Stimulated activated CD8-positive, alpha-beta memory T cell treated with anti-CD3 and anti-CD28 coated beads, Interleukin-7, amount 100 ng/mL, for 1 hour (primary cell): ENCODE data around the gene CLCN7.
"Not testable (repeated sequence)": the region's sequence is repeated elsewhere in the genome, so short reads cannot be mapped to it uniquely, and the experiment has no call there.

Experiments
- DNase-seq, 2 donors: peaks; one replicate each; pipeline ENCODE4 v3.0.0-alpha.2; 2020; ENCODE audit warnings: low read depth in 2 of 2

Gene CLCN7

DNA sequence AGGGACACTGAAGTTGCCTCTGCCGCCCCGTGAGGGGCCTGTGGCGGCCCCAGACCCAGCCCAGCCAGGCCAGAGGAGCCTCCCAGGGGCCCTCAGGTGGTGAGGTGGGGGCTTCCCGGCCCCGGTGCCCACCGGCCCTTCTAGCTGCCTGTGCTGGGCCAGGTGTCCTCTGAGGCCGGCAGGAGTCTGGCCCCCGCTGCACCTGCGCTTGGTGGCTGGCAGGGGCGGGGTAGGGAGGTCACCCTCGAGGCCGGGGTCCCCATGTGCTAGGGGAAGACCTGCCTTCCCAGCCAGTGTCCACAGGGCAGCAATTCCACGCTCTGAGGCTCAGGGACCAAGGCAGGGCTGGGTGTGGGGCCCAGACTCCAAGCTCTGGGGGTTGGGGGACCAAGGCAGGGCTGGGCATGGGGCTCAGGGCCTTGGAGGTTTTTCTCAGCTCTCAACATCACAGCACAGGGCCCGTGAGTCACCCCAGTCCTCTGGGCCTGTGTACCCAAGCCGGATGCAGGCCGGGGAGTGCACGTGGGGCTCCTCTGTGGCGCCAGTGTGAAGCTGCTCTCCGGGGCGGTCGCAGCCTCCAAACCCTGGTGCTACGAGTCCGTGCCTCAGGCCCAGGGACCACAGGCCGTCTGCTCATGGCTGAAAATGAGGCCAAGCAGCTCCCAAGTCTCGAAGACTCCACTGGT is 29.2 kb downstream of the CLCN7 start:
- DNase-seq: no peak

DNA sequence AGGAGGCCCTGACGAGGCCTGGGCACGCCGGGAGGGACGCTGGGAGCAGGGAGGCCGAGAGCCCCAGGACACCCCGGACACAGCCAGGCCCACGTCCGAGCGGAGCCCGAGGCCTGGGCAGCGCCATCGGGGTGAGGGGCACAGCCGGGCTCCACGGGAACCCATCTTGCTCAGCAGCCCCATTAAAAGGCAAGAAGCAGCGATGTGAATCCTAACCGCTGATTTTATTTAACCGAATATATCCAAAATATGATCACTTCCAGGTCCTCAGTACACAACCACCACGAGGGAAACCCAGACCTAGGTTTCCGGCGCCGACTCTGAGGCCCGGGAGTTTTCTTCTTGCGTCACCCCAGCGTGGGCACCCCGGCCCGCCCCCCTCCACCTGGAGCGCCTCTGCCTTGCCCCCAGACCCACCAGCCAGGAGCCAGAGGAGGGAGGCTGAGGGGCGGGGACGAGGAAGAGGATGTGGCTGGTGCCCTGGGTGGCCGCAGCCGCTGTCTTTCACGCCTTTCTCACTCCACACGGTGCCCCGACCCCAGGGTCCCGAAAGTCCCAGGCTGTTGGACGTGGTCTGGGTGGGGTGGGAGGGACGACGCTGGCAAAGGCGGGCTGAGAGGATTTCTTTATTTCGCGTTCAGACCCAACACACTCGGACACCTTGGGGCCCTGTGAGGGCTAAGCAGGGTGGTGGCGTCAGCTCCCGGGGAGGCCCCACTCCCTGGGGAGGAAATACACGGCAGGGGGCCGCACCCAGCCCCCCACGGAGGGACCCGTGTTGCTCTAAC is 29.9 kb downstream of the CLCN7 start:
- no peak for DNase-seq

GRCh38 chr16:1443980-1444729 is 30.7 kb downstream of the CLCN7 start, which contains the start of gene CCDC154:
Gene CCDC154, minus strand, starts transcription at chr16:1444556. Its CDS starts 234 bp downstream, at chr16:1444322.
- no peak for DNase-seq

GRCh38 chr16:1443403-1443973 is 31.3 kb downstream of the CLCN7 start:
- DNase-seq: no peak

DNA sequence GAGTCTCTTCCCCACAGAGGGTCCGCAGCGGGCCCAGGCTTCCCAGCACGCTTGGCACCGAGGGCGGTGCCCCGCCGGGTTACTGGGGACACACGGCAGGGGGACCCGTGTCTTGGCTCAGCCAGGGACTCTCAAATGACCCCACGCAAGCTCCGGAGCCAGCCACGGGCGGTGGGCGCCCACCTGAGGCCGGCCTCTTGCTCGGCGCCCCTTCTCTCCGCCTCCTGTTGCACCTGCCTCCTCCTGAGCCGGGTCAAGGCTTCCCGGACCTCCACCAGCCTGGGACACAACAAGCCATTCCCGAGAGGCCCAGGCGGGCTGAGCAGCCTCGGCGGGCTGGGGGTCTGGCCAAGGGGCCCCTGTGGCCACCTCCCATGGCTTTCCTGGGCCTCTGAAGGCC is 32.1 kb downstream of the CLCN7 start:
- DNase-seq: no peak

DNA sequence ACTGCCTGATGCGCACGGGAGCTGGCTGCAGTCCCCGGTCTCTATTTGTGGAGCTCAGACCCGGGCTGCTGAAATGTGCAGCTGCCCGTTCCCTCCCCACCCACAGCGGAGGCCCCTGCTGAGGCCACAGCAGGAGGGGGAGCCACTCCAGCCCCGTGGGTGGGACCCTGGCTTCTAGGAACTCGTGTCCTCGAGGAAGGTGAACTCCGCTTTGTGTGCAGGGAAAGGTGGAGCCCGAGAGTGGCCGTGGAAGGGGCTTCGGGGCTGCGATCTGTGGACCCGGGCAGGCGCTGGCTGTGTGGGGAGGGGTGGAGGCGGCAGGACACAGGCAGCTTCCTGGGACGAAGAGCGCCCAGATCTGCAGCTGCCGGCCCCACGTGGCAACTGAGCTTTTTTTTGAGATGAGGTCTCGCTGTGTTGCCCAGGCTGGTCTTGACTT is 33.4 kb downstream of the CLCN7 start:
- no peak for DNase-seq

DNA sequence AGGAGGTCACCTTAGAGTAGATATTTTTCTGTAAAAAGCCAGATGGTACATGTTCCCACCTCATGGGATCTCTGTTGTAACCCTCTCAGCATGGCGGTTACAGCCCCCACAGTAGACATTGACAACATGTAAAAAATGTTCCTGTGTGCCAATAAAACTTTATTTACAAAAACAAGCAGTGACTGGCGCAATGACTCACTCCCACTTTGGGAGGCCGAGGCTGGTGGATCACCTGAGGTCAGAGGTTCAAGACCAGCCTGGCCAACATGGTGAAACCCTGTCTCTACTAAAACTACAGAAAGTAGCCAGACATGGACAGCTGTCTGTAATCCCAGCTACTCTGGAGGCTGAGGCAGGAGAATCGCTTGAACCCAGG is 35.1 kb downstream of the CLCN7 start:
- DNase-seq: not testable (repeated sequence)

DNA sequence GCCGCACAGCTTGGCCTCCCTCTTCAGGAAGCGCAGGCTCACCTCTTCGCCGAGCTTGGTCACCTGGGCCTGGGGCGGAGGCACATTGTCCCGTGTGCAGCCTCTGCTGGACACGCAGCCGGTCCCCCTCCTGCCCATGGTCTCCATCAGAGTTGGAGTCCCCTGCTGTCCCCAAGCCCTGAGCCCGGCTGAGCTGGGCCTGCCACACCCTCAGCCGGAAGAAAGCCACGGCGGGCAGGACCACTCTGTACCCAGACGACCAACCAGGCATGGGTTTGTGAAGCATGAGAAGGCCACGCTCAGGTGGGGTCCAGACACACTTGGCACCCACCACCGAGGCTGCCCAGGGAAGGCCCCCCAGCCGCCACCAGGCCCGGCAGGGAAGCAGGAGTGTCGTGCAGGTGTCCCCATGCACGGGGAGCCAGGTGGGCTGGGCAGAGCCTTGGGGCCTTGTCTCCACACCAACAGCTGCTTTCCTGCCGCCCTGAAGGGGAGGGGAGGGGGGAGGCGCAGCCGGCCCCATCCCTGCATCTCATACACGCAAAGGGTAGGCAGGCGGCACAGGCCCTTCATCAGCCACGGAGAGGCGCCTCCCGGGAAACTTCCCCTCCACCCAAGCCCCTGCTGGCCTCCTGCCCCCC is 35.6 kb downstream of the CLCN7 start:
- DNase-seq: no peak

GRCh38 chr16:1438229-1439057 is 36.4 kb downstream of the CLCN7 start:
- DNase-seq: no peak

DNA sequence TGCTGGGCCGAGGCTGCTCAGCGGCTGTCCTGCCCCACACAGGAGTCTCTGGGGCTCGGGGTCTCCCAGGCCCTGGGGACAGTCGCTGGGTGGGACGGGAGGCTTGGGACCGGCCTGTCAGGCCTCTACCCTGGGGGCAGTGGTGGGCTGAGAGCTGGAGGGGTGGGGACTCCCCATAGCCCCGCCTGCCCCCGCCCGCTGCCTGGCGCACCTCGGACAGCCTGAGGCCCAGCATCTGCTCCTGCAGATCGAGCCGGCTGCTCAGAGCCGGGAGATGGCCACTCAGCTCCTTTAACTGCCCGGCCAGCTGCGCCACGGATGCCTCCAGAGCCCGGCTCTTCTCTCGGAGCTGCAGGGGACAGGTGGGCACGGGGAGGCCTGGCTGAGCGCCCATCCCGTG is 37.2 kb downstream of the CLCN7 start:
- no peak for DNase-seq

GRCh38 chr16:1436731-1437355 is 38.0 kb downstream of the CLCN7 start:
- no peak for DNase-seq

DNA sequence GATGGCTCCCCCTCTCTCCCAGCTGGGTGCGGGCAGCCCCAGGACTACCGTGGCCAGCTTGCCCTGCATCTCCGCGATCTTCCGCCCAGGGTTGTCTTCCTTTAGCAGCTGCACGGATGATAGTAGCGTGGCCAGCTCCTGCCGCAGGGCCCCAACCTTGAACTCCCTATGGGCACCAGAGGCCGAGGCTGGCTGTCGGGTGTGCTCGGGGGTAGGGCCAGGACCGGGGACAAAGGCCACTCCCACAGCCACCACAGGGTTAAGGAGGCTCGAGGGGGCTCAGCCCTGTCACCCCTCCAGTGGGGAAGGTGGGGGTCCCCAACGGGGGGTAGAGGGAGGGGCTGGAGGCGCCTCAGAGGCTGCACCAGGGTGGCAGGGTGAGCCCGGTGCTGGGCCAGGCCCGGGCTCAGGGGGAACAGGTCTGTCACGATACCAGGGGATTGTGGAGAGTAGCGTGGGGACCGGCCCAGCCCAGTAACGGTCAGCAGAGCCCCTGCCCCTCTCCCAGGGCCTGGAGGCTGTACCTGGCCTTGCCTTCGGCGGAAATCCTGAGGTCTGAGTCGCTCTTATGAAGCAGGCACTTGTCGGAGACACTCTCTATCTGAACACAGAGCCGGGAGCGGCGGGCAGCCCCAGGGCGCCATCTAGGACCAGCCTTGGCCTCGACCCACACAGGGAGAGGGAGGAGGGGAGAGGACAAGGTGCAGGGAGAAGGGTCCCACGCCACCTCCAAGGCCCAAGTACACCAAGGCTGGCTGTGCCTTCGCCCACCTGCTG is 38.7 kb downstream of the CLCN7 start:
- DNase-seq: no peak

DNA sequence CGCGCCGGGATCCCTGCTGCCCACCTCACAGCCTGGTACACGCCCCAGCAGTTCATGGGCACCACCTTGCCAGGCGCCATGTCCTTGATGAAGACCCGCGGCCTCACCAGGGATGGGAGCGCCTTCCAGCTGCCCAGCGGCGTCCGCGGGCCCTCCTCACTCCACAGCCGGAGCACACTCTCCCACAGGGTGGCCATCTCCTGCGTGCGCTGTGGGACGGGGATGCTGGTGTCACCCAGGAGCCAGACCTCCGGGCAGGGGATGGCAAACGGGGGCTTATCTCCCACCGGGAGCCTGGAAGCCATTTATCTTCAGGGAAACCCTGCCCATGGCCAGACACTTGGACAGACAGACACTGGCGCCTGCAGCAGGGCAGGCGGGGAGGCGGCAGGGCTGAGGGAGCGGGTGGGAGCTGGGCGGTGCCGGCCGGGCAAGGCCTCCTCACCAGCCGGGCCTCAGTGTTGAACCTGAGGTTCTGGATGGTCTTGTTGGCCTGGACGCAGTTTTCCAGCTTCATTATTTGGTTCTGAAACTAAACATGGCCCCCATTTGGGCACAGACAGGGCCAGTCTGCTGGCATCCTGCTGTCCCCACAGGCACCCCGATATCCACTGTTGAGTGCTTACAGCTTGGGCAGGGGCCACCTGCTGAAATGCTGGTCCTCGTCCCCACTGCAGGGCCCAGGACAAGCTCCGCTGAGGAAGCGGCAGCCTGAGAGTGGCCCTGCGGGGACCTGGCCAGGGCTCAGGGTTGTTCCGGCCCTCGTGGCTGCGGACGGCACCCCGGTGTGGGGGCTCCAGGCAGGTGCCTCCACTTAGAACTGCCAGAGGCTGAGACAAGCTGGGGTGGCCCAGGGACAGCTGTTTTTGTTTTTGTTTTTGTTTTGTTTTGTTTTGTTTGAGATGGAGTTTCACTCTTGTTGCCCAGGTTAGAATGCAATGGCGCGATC is 39.9 kb downstream of the CLCN7 start:
- DNase-seq: no peak

DNA sequence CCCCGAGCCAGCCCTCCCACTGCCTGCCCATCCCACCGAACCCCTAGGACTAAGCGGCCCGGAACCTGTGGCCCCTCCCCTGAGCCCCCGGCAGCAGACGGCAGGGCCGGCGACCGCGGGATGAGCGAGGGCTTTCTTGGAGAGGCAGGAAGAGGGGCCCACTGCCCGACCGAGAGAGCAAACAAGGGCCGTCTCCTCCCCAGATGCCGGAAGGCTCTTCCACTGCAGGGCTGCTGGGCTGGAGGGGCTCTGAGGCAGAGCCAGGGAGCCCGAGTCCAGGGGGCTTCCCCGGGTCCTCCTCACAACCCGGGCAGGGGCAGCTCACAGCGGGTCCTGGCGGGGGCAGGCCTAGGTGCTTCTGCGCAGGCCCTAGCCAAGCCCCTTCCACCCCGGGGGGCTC is 41.1 kb downstream of the CLCN7 start:
- DNase-seq: no peak

GRCh38 chr16:1433263-1433560 is 41.6 kb downstream of the CLCN7 start:
- DNase-seq: no peak

DNA sequence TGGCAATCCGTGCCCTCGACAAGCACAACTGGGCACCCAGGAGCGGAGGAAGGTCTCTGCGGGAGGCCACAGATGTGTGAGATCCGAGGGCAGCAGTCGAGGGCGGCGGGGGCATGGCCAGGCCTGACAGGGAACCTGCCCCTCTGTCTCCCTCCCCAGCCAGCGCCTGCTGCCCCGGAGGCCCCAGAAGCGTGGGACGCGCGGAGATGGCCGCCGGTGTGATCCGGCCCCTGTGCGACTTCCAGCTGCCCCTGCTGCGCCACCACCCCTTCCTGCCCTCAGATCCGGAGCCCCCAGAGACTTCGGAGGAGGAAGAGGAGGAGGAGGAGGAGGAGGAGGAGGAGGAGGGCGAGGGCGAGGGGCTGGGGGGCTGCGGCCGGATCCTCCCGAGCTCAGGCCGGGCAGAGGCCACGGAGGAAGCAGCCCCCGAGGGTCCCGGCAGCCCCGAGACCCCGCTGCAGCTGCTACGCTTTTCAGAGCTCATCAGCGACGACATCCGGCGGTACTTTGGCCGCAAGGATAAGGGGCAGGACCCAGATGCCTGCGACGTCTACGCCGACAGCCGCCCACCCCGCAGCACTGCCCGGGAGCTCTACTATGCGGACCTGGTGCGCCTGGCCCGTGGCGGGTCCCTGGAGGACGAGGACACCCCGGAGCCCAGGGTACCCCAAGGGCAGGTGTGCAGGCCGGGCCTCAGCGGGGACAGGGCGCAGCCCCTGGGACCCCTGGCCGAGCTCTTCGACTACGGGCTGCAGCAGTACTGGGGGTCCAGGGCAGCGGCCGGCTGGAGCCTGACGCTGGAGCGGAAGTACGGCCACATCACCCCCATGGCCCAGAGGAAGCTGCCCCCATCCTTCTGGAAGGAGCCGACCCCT is 42.2 kb downstream of the CLCN7 start:
- DNase-seq: no peak

DNA sequence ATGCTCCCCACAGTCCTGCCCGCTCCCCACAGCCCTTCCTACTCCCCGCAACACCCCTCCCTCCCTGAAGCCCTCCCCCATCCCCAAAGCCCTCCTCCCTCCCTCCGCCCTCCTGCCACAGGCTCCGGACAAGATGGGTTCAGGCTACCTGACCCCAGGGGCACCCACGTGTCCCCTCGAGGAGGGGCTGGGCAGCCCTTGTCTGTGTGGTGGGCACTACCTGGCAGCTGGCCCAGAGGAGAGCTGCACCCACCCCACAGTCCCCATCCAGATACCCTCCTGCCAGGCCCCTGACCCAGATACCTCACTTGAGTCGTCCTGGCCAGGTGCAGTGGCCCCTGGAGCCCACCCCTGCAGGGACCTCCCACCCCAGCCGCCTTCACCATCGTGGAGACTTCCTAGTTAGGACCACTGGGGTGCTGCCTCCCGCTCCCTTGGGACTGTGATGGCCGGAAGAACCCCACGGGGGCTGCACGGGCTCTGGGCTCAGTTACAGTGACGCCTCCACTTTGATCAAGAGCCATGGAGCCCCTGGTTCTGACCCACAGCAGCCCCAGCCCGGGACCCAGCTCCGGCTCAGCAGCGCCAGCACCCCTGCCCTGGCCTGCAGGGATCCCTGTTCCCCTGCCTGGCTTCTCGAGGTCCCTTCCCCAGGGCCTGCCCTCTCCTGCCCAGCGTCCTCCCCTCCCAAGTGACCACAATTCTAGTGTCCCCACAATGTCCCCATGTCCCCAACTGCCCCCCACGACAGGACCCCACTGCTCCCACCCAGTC is 43.1 kb downstream of the CLCN7 start:
- no peak for DNase-seq
